Cardiac muscle cell (in vitro differentiated cells and primary cell): ENCODE results near the gene DPP10. TPM values are rescaled to one million over a fixed set of nuclear protein-coding genes. Genes with fewer than 3 reads are reported as not detected.

ENCODE experiments used
- DNase-seq, 2 donors: peaks; one replicate each; pipeline versions ENCODE4 v3.0.0 to v3.0.0-alpha.2; 2010 to 2017; ENCODE audit warnings: low read depth in 1 of 2, low spot score in 1 of 2
- H3K27ac ChIP-seq: fragments of 200-600 bp; sonication (generic); 2 replicates; pipeline ENCODE4 v1.5.1; 2016
- H3K27me3 ChIP-seq: fragments of 200-600 bp; sonication (generic); 2 replicates; pipeline ENCODE4 v1.6.0; 2016; ENCODE audit warnings: control low read depth
- H3K36me3 ChIP-seq: fragments of 200-600 bp; sonication (generic); 2 replicates; pipeline ENCODE4 v1.5.1; 2016; ENCODE audit warnings: control low read depth
- H3K4me1 ChIP-seq: fragments of 200-600 bp; sonication (generic); 2 replicates; pipeline ENCODE4 v1.8.1; 2017; ENCODE audit warnings: low read depth, mild to moderate bottlenecking, mixed run types
- H3K4me3 ChIP-seq: fragments of 200-600 bp; sonication (generic); 2 replicates; pipeline ENCODE4 v1.5.1; 2016; ENCODE audit warnings: mild to moderate bottlenecking
- H3K9me3 ChIP-seq: fragments of 200-600 bp; sonication (generic); 2 replicates; pipeline ENCODE4 v1.5.1; 2017; ENCODE audit warnings: low read depth, mild to moderate bottlenecking, control low read depth
- CTCF ChIP-seq: IDR thresholded peaks from 2 replicates; pipeline ENCODE4 v1.5.1; 2012; ENCODE audit warnings: low read depth, mild to moderate bottlenecking, low read length
- polyA plus RNA-seq: library from polyadenylated mRNA; unstranded; fragments of >200 nt; fragmentation: Nextera tagmentation; extraction: Ambion mirVana; gene quantifications from 2 replicates; pipeline ENCODE4 v1.2.1, GENCODE V29; 2016
- total RNA-seq: library from RNA; depleted of rRNA; stranded (reverse); fragments of >200 nt; gene quantifications from 2 replicates; pipeline ENCODE4 v1.2.3, GENCODE V29; 2016

The DPP10 gene
- total and polyA plus RNA-seq, 2 experiments from 2014 or later: 1.1 to 1.4 TPM

GRCh38 chr2:114424699-114425098 lies 17.7 kb upstream of the DPP10 start:
- DNase-seq: no peak
- H3K27me3 ChIP-seq: no peaks in the 10 kb centered on the region
- H3K36me3 ChIP-seq: no peaks in the 10 kb centered on the region
- no peaks in the 10 kb centered on the region for H3K4me1 ChIP-seq
- H3K9me3 ChIP-seq: no peaks in the 10 kb centered on the region
- H3K4me3 ChIP-seq: no peak overlapping the region
- H3K27ac ChIP-seq: no peak overlapping the region
- TF ChIP-seq CTCF: no peak

- no peak for DNase-seq
- Histone ChIP-seq H3K36me3 (no peaks in the 10 kb centered on the region), H3K4me3 (no peak overlapping the region), H3K4me1 (no peaks in the 10 kb centered on the region), H3K27ac (no peak overlapping the region), H3K27me3 (no peaks in the 10 kb centered on the region), H3K9me3 (no peaks in the 10 kb centered on the region)
- no peak for TF ChIP-seq CTCF
Measured at GRCh38 chr2:114426756-114427155, 15.7 kb upstream of the DPP10 start.

GRCh38 chr2:114436329-114436728 lies 6.1 kb upstream of the DPP10 start:
- Histone ChIP-seq H3K27me3 (no peaks in the 10 kb centered on the region), H3K4me3 (no peak overlapping the region), H3K36me3 (no peaks in the 10 kb centered on the region), H3K4me1 (no peaks in the 10 kb centered on the region), H3K9me3 (no peaks in the 10 kb centered on the region), H3K27ac (no peak overlapping the region)
- no peak for DNase-seq
- no peak for TF ChIP-seq CTCF

- Histone ChIP-seq H3K4me3 (no peak overlapping the region), H3K4me1 (no peaks in the 10 kb centered on the region), H3K36me3 (no peaks in the 10 kb centered on the region), H3K27ac (no peak overlapping the region), H3K27me3 (no peaks in the 10 kb centered on the region), H3K9me3 (no peaks in the 10 kb centered on the region)
- DNase-seq: no peak
- TF ChIP-seq CTCF: no peak
Measured at GRCh38 chr2:114446571-114446970, 4.1 kb downstream of the DPP10 start.

- no peak for DNase-seq
- no peak overlapping the region for H3K27ac ChIP-seq
- H3K27me3 ChIP-seq: no peaks in the 10 kb centered on the region
- no peak for TF ChIP-seq CTCF
- no peak overlapping the region for H3K4me3 ChIP-seq
- no peaks in the 10 kb centered on the region for H3K36me3 ChIP-seq
- no peaks in the 10 kb centered on the region for H3K9me3 ChIP-seq
- no peaks in the 10 kb centered on the region for H3K4me1 ChIP-seq
Measured at GRCh38 chr2:114450639-114451038, 8.2 kb downstream of the DPP10 start.

GRCh38 chr2:114456566-114456965 lies 14.1 kb downstream of the DPP10 start:
- H3K27me3 ChIP-seq: no peaks in the 10 kb centered on the region
- no peaks in the 10 kb centered on the region for H3K36me3 ChIP-seq
- TF ChIP-seq CTCF: no peak
- no peaks in the 10 kb centered on the region for H3K4me1 ChIP-seq
- H3K4me3 ChIP-seq: no peak overlapping the region
- no peak for DNase-seq
- H3K27ac ChIP-seq: no peak overlapping the region
- no peaks in the 10 kb centered on the region for H3K9me3 ChIP-seq
